Fibroblast of skin of right quadriceps (primary cell): ENCODE measurements around the gene QKI.

Experiments
- DNase-seq: peaks from one replicate; pipeline ENCODE4 v3.0.0-alpha.2; 2013

Gene QKI

DNA sequence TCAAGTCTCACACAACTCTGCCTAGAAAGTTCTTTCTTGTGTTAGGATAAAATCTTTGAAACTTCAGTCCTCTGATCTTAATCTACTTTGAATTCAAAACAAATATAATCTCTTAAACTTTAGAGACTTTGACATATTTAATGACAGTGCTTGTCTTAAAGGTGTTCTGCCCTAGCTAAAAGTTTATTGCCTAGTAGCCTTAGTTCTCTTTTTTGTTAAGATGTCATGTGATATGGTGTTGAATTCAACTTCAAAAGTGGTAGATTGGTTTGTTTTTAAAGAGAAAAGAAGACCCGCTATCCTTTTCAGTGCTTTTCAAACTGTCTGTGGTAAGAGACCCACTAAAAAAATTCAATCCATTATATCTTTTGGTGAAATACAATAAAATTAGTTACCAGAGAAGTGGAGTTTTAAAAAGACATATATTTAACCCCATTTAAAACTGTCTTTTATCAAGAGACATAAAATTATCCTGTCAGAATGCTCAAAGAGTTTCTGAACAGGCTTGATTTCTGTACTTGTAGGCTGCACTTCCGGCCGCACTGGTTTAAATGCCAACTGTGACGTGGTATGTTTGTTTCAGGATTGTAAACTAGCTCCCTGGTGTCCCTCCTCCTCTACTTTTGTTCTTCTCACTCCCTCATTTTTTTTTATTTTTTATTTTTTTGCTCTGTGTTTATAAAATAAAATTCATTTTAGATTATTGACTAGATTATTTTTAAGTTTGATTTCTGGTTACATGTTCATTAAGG lies 76.5 kb downstream of the QKI start:
- DNase-seq = no peak

DNA sequence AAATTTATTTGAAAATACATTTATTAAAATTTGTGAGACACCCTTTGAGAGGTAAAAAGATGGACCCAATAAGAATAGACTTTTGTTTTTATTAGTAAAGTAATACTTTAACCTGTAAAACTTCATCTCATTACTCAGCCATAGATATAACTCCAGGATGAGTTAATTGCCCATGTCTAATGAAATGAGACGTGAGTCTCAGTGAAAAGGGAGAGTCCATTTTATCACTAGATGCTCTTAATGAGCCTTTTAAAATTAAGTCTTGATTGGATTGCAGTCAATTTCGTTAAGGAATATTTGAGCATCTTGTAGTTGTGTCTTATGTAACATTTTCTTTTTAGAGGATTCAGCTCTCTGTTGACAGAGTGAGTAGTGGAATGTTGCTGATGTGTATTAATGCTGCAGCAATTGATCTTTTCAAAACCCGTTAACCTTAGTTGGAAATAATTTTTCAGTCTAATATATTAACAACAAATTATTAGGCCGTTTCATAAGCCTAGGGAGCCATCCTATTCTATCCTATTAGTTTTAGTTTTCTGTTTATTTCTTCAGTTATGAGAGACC lies 77.3 kb downstream of the QKI start:
- no peak for DNase-seq

DNA sequence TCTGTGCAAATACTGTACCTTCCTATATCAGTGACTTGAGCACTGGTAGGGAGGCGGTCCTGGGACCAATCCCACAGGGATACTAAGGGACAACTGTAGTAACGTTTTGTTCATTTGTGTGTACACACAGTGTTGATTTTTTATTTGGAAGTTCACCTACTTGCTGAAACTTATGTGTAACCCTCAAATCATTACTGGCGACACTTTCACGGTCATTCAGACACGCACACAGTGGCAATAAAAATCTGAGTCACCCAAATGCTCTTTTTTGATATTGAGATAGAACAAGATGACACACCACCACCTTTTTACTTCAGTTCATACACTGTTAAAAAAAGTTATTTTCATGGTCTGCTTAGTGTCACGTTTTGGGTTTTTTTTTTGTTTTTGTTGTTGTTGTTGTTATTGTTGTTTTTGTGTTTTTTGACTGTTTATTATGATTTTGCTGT lies 79.8 kb downstream of the QKI start:
- peak; percentile 42 for DNase-seq

DNA sequence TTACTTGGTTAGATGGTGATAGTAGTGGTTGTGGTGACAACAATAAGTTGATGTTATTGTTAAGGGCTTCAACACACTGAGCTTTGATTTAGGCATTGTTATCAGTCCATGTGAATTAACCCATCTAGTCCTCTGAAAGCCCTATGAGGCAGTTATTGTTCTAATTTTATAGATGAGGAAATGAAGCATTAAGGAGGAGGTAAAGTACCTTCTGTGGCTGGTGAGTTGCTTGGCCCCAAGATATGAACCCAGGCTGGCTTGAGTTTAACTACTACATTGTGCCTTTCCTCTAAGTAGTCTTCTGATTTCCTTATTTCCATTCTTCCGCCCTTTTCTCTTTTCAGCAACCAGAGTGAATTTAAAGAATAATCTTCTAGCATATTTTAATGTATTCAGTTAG lies 81.7 kb downstream of the QKI start:
- DNase-seq = no peak

DNA sequence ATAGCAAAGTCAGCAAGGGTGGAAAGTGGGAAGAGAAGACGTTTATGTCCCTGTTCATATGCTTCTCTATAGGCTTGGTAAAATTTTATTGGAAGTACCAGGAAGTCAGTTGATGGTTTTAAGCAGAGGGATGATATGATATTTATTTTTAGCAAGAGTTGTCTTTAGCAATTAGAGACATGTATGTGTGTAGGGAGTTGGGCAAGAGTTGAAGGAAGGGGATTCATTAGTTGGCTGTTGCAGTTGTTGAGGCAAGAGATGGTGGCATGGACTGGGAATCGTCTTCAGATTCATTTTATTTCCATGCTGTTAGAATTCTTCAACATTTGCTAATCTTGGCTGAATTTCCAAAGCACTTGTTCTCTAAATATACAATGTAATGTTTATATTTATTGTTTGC lies 85.6 kb downstream of the QKI start:
- no peak for DNase-seq

DNA sequence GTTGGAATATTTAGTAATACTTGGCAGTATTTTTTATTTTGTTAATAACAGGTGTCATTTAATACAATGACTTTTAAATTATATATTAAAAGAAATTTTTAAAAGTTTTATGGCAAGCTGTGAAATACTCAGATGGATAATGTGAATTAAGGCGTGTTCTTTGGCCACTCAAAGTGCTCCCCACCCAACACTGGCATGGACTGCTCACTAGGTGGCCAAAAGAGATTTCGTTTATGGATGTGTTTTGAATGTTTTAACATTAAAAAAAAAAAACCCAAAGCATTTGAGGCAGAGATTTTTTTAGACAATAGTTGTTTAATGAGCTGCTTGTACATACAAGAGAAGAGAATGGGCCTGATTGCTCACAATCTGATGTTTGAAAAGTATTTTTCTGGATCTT lies 86.5 kb downstream of the QKI start:
- no peak for DNase-seq

DNA sequence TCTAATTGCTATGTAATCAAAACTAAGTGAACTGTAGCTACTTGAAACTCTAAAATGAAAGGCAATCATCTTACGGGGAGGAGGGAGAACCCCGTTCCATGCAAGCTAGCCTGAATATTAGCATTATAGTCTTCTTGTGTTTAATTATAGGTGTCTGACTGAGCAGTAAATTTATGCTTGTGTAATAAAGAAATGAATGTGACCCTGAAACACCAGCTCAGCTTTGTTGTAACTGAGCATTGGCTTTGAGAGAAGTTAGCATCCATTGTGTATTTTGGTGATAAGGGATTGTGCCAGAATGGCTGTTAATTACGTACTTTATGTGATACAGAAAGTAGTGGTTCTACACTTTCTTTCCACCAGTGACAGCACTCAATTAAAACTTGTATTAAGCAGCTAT lies 86.9 kb downstream of the QKI start:
- no peak for DNase-seq

DNA sequence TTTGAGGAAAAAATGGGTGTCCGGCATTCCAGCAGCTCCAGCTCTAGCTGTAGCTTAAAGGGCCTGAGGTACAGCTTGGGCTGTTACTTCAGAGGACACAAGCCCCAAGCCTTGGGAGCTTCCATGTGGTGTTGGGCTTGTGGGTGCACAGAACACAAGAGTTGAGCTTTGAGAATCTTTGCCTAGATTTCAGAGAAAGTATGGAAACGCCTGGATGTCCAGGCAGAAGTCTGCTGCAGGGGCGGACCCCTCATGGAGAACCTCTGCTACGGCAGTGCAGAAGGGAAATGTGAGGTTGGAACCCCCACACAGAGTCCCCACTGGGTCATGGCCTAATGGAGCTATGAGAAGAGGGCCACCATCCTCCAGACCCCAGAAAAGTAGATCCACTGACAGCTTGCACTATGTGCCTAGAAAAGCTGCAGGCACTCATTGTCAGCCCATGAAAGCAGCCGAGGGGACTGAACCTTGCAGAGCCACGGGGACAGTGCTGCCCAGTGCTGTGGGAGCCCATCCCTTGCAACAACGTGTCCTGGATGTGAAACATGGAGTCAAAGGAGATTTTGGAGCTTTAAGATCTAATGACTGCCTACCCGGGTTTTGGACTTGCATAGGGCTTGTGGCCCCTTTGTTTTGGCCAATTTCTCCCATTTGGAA lies 90.6 kb downstream of the QKI start:
- no peak for DNase-seq

DNA sequence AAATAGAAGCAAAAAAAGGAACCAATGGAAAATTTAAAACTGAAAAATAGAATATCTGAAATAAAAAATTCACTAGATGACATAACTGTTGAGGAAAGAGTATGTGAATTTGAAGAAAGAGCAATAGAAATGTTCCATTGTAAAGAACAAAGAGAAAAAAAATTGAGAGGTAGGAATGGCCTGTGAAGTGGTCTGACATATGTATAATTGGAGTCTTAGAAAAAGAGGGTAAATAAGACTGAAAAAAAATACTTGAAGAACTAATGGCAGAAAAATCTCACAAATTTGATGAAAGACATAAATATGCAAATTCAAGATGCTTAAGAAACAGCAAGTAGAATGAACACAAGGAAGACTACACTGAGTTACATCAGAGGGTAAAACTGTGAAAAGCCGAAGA lies 93.4 kb downstream of the QKI start:
- no peak for DNase-seq

DNA sequence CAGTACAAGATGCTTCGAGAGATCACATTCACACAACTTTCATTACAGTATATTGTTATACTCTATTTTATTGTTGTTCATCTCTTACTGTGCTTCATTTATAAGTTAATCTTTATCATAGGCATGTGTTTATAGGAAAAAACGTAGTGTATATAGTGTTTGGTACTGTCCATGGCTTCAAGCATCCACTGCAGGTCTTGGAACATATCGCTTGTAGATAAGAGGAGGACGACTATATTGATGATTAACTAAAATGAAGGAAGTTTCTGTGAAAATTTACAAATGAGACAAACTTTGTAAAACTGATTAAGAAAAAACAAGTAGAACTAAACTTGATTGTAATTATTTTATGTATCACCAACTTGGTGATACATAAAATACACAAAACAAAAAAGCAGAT lies 98.5 kb downstream of the QKI start:
- DNase-seq = no peak

DNA sequence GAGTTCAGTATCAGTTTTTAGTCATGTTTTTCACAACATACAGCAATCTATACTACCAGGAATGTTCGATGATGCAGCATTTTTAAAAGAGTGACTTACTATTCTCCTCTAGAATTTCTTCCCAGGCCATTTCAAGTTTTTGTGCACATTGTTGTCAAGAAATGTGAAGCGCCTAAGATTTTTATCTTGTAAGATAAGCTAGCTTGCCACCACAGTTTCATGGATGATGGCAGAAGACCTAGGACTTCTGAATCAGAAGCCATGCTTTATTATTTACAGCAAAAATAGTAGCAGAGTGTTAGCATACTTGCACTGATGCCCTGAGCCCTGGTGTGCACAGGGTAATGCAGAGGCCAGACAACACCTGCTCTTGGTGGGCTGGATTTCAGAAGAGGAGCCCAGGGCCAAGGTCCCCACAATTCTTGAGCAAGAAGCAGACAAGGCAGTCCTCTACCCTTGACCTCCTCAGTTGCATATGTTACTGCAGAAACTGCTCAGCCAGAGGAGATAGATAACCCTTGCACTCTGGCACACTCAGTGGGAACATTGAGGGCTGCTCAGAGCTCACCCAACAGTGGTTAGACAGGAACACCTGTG lies 99.2 kb downstream of the QKI start:
- no peak for DNase-seq

DNA sequence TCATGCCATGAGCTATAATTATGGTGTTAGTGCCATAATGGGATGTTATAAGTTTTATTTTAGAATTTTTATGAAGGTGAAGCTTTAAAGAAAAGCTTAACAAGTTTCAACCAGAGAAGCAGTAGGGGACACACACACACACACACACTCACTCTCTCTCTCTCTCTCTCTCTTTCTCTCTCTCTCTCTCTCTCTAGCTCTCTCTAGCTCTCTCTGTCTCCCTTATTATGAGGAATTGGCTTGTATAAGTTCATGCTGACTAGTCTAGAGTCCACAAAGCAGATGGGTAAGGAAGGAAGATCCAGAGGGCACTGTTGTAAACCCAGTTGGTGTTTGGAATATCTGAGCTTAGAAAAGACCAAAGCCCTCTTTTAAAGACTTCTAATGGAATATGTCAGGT lies 102.4 kb downstream of the QKI start:
- no peak for DNase-seq

DNA sequence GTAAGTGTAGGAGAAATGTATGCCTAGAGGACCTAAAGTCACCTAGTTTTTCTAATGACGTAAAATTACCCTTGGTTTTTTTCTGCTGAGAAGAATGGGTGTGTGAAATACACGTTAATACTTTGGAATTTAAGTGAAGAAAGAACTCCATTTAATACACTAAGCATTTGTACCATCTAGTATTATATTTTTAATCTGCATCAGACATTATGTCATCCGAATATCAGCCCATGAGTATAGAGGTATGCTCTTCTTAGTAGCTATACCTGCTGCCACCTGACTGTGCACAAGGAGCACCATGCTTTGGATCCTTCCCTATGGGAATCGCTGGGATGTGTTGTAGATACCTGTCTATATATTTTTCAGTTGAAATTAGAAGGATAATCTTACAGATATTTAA lies 106.4 kb downstream of the QKI start:
- no peak for DNase-seq

DNA sequence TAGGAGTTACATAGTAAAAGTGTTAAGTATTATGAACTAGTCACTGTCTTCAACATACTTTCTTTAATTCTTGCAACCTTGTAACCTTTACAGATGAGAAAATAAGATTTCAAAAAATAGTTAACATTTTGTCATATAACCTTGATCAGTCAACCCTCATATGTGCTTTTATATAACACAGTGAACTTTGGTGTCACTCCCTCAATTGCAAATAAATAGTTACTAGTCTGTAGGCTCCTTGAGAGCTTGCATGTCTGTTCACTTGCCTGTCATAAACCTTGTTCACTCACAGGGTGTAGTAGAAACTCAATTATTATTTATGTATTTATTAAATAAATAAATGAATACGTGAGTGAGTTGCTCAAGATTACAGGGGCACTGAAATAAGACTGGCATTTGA lies 107.5 kb downstream of the QKI start:
- no peak for DNase-seq

DNA sequence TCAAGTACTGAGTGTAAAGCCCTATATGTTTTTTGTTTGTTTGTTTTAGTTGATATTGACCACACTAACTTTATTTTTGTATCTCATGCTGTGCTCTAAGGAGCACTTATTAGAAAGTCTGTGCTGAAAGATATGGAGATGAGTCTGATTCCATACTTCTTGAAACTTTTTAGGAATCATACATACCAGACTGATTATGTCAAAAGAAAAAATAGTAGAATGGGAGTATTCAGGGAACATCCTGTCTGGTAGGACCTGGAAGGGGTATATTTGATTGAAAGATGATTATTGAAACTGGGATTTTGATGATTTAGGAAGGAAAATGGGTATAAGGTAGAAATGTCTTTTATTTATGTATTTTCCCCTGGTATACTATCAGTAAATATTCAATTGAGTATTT lies 111.4 kb downstream of the QKI start:
- peak; percentile 50 for DNase-seq

DNA sequence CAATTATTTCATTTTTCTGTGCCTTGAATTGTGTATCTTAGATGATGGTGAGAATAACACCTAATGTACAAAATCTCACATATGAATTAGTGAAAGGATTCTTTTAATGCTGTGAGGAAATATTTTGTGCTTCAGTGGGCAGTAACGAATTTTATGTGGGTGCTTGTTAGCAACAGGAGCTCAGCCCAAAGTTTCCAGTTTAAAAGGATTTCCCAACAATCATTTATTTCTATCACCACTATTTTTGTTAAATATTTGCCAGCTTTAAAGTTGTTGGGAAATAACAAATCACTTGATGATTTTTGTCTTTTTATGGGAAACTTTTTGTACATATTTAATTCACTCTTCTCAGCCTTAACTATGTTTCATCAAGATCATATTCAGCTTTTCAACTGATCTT lies 111.8 kb downstream of the QKI start:
- no peak for DNase-seq

DNA sequence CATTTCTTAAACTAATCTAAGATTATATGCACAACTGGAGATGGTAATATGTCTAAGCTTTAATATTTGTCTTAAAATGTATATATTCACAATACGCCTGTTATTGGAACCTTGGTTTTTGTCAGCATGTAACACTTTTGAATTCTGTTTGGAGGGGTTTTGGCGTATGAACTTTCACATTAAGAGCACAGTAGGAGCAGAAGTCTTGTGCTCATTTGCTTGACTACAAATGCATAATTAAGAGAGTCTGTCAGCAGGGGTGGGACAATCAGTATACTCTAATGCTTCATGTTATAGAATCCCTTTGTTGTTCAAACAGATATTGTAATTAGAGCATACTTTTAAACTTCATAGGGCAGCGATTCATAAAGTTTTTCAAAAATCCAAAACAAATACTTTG lies 112.8 kb downstream of the QKI start:
- DNase-seq = no peak

DNA sequence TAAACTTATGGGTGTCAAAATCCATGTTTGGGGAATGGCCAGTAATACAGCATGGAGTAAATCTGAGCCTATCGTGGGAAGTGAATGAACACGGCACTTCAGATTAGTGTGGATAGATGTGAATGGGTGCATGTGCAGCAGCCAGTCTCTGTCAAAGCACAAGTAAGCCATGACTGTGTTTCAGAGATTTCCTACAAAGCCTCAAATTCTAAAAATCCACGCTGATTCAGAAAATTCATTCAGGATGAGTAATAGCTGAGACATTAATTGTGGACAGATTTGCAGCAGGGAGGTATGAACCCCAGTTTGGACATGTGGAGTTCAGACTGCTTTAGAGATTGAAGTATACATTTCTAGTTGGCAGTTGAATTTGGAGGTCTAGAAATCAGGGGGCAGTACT lies 115.1 kb downstream of the QKI start:
- DNase-seq = peak; percentile 95

DNA sequence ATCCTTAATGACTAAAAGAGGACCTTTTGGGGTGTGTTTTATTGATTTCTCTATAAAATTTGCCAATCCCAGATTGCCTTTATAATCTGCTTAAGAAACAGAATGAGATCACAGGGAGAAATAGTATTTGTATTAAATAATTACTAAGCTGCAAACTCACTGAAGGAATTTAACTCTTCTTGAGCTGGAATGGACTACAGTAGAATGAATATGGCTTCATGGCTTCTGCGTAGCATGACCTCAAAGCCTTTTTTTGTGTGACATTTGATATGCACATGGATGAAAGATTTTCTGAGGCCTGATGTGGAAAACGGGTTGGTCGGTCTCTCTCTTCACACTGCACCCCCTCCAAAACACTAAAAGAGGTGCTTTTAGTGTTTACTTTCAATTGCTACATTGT lies 115.9 kb downstream of the QKI start:
- peak; percentile 28 for DNase-seq

DNA sequence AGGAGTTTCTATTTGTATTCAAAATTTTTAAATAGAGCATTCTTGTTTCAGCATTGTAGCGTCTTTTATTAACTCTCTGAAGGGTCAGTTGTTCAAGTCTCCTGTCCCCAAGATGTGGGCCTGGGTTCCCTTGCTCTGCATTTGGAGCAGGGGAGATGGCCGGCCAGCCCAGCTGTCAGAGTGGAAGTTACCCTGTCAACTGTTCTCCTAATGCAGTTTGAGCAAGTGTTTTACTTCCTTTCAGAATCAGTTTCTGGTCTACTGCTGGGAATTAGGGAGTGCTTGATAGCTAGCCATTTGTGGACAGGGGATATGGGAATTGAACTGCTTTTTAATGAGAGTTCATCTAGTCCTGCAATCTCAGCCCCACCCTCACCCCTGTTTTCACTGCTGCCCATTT lies 116.6 kb downstream of the QKI start:
- no peak for DNase-seq

DNA sequence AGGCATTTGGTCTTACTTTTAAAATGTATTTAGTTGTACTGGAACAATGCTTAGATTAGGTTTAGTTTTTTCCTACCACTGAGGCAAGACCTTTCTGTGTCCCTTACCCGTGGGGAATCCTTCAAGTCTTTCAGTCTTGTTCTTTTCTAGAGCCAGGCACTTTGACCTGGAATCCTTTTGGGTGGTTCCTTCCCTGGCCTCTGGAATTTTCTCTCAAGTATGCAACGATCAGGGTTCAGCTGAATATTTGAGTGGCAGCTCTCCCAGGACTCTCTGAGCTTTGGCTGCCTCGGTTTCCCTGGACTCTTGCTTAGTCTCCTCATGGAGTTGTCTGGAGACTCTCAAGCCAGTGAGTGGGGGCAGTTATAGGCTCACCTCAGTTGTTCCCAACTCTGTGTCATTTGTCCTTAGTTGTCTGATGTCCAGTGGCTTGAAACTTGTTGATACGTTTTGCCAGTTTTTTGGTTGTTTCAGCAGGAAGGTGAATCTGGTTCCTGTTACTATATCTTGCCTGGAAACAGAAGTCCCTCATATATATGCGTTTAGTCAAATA lies 118.1 kb downstream of the QKI start:
- no peak for DNase-seq

DNA sequence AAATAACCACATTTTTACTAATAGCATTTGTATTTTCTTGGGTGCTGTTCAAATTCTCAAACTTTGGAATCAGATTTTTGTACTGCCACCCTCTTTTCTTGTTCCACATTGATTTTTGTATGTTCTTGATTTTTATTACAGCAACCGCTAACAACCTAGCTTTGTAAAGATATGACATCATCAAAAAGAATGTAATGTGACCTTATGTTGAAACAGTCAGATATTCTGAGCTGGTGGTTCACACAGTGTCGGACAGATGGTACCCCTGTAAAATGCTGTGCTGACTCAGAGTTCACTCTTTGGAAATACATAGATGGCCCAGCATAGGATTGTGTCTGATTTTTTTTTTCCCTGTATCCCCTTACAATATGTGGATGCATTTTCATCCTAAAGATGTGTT lies 118.9 kb downstream of the QKI start:
- peak; percentile 92 for DNase-seq

DNA sequence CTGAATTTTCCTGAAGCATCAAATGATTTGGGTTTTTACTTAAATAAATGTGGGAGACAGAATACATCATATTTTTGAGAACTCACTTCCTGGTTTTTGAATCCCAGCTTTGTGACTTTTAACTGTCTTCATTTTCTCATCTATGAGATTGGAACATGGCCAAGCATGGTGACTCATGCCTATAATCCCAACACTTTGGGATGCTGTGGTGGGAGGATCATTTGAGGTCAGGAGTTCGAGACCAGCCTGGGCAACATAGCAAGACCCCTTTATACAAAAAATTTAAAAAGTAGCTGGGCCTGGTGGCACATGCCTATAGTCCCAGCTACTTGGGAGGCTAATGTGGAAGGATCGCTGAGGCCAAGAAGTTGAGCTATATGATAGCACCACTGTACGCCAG lies 122.3 kb downstream of the QKI start:
- peak; percentile 61 for DNase-seq

DNA sequence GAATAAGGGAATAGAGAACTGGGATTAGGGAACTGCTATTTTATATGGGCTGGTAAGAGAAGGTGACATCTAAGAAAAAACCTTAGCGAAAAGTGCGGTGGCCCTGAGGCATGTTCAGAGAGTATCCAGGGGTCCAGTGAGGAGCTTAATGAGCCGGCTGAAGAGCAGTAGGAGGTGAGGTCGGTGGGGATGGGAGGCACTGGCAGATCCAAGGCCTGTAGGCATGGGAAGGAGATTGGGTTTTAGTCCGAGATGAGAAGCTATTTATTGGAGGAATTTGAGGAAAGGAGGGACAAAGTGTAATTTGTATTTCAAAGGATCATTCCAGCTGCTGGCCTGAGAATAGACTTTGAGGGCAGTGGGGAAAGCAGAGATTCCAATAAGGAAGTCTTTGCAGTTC lies 123.8 kb downstream of the QKI start:
- DNase-seq = no peak
